ENCODE data around the gene CTNNA3.

The CTNNA3 gene

GRCh38 chr10:66782144-66782543, 913.9 kb downstream of the CTNNA3 start:
- no peak overlapping the region for H2AFZ ChIP-seq
- H3K9ac ChIP-seq = no peak overlapping the region
- H3K27me3 ChIP-seq (ENCODE audit: control insufficient read depth, insufficient read depth, low read length) = no peaks in the 10 kb centered on the region
- no peak for TF ChIP-seq CTCF (IDR thresholded peaks at IDR 0.05)
- H3K36me3 ChIP-seq (ENCODE audit: control insufficient read depth, insufficient read depth, low read length) = no peaks in the 10 kb centered on the region
- H3K79me2 ChIP-seq = no peaks in the 10 kb centered on the region
- no peak overlapping the region for H3K4me3 ChIP-seq (ENCODE audit: low read depth, low read length)
- no peaks in the 10 kb centered on the region for H3K9me3 ChIP-seq (ENCODE audit: control insufficient read depth, low read length)
- no peaks in the 10 kb centered on the region for H3K4me1 ChIP-seq
- no peak overlapping the region for H3K27ac ChIP-seq
- H3K4me2 ChIP-seq (ENCODE audit: low read length) = no peak overlapping the region

- Histone ChIP-seq H3K9ac (no peak overlapping the region), H3K4me2 (ENCODE audit: low read length) (no peak overlapping the region), H3K4me1 (no peaks in the 10 kb centered on the region), H2AFZ (no peak overlapping the region), H3K36me3 (ENCODE audit: control insufficient read depth, insufficient read depth, low read length) (no peaks in the 10 kb centered on the region), H3K27me3 (ENCODE audit: control insufficient read depth, insufficient read depth, low read length) (no peaks in the 10 kb centered on the region), H3K79me2 (no peaks in the 10 kb centered on the region), H3K27ac (no peak overlapping the region), H3K4me3 (ENCODE audit: low read depth, low read length) (no peak overlapping the region), H3K9me3 (ENCODE audit: control insufficient read depth, low read length) (no peaks in the 10 kb centered on the region)
- TF ChIP-seq CTCF (IDR thresholded peaks at IDR 0.05) = no peak
Observed at GRCh38 chr10:66780796-66781195, 915.2 kb downstream of the CTNNA3 start.

GRCh38 chr10:66778351-66778750, 917.6 kb downstream of the CTNNA3 start:
- TF ChIP-seq CTCF (IDR thresholded peaks at IDR 0.05) = no peak
- Histone ChIP-seq H3K79me2 (no peaks in the 10 kb centered on the region), H3K4me2 (ENCODE audit: low read length) (no peak overlapping the region), H3K4me3 (ENCODE audit: low read depth, low read length) (no peak overlapping the region), H3K27me3 (ENCODE audit: control insufficient read depth, insufficient read depth, low read length) (no peaks in the 10 kb centered on the region), H2AFZ (no peak overlapping the region), H3K4me1 (no peaks in the 10 kb centered on the region), H3K27ac (no peak overlapping the region), H3K9me3 (ENCODE audit: control insufficient read depth, low read length) (no peaks in the 10 kb centered on the region), H3K36me3 (ENCODE audit: control insufficient read depth, insufficient read depth, low read length) (no peaks in the 10 kb centered on the region), H3K9ac (no peak overlapping the region)

- Histone ChIP-seq H3K4me1 (no peaks in the 10 kb centered on the region), H3K9me3 (ENCODE audit: control insufficient read depth, low read length) (no peaks in the 10 kb centered on the region), H3K36me3 (ENCODE audit: control insufficient read depth, insufficient read depth, low read length) (no peaks in the 10 kb centered on the region), H3K27ac (no peak overlapping the region), H3K9ac (no peak overlapping the region), H3K27me3 (ENCODE audit: control insufficient read depth, insufficient read depth, low read length) (no peaks in the 10 kb centered on the region), H3K4me3 (ENCODE audit: low read depth, low read length) (no peak overlapping the region), H2AFZ (no peak overlapping the region), H3K79me2 (no peaks in the 10 kb centered on the region), H3K4me2 (ENCODE audit: low read length) (no peak overlapping the region)
- no peak for TF ChIP-seq CTCF (IDR thresholded peaks at IDR 0.05)
Observed at GRCh38 chr10:66777665-66778064, 918.3 kb downstream of the CTNNA3 start.

GRCh38 chr10:66773472-66773817, 922.5 kb downstream of the CTNNA3 start:
- H3K4me1 ChIP-seq = no peaks in the 10 kb centered on the region
- no peak for TF ChIP-seq CTCF (IDR thresholded peaks at IDR 0.05)
- no peak overlapping the region for H3K27ac ChIP-seq
- H3K4me2 ChIP-seq (ENCODE audit: low read length) = no peak overlapping the region
- H3K79me2 ChIP-seq = no peaks in the 10 kb centered on the region
- no peaks in the 10 kb centered on the region for H3K27me3 ChIP-seq (ENCODE audit: control insufficient read depth, insufficient read depth, low read length)
- H3K36me3 ChIP-seq (ENCODE audit: control insufficient read depth, insufficient read depth, low read length) = no peaks in the 10 kb centered on the region
- H2AFZ ChIP-seq = no peak overlapping the region
- H3K9me3 ChIP-seq (ENCODE audit: control insufficient read depth, low read length) = no peaks in the 10 kb centered on the region
- no peak overlapping the region for H3K4me3 ChIP-seq (ENCODE audit: low read depth, low read length)
- no peak overlapping the region for H3K9ac ChIP-seq

Data from parathyroid adenoma (tissue), 2 donors.